ENCODE data around the gene ZC3H7A. TPM values are rescaled to one million over a fixed set of nuclear protein-coding genes. Genes with fewer than 3 reads are reported as not detected.
A peak's percentile ranks its signal among the peaks of the same experiment; 100 is the strongest.

ZC3H7A gene
- total and polyA plus RNA-seq, 2 of the 4 experiments (the other 2 are of a cell fraction): 22.2 to 53.9 TPM

- H3K4me1 ChIP-seq (ENCODE audit: control insufficient read depth, insufficient read depth, low read length): peaks cover 19% of the 10 kb centered on the region
- DNase-seq (no peak), ATAC-seq (ENCODE audit: low read depth) (no peak)
- H3K36me3 ChIP-seq (ENCODE audit: control insufficient read depth, insufficient read depth, low read length): peaks cover 3% of the 10 kb centered on the region
- no peak overlapping the region for H4K91ac ChIP-seq (ENCODE audit: insufficient read depth, low read depth, low read length)
- TF ChIP-seq, protein P1, sequence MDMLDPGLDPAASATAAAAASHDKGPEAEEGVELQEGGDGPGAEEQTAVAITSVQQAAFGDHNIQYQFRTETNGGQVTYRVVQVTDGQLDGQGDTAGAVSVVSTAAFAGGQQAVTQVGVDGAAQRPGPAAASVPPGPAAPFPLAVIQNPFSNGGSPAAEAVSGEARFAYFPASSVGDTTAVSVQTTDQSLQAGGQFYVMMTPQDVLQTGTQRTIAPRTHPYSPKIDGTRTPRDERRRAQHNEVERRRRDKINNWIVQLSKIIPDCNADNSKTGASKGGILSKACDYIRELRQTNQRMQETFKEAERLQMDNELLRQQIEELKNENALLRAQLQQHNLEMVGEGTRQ (IDR thresholded peaks at IDR 0.05; ENCODE audit: low read depth, low read length): no peak
- TF ChIP-seq FOS (IDR thresholded peaks at IDR 0.05; ENCODE audit: low read depth, low read length): no peak
- TF ChIP-seq SMC3 (IDR thresholded peaks at IDR 0.05; ENCODE audit: low read depth, low read length): no peak
- TF ChIP-seq MXI1 (IDR thresholded peaks at IDR 0.05; ENCODE audit: borderline replicate concordance, low read depth, low read length): no peak
- TF ChIP-seq RFX5 (IDR thresholded peaks at IDR 0.05; ENCODE audit: low read depth, low read length): no peak
- no peak for TF ChIP-seq CHD1 (IDR thresholded peaks at IDR 0.05; ENCODE audit: low read depth, low read length)
- no peak for TF ChIP-seq BHLHE40 (IDR thresholded peaks at IDR 0.05; ENCODE audit: low read depth, low read length)
- TF ChIP-seq RCOR1 (IDR thresholded peaks at IDR 0.05; ENCODE audit: insufficient replicate concordance, low read length): no peak
- TF ChIP-seq RAD21 (IDR thresholded peaks at IDR 0.05; ENCODE audit: low read length): no peak
- H3K14ac ChIP-seq (replicated peaks; ENCODE audit: low read depth, low read length): peak overlapping the region; percentile 72; the same call in 1 of the 2 replicates
- H2BK20ac ChIP-seq (ENCODE audit: low read depth, low read length): no peak overlapping the region
- peak overlapping the region in 1 of 2 experiments; percentile 3; a peak in 1 of 4 replicates for H4K8ac ChIP-seq (ENCODE audit: low read depth in 2 of 2, low read length in 2 of 2)
- intact Hi-C loops (cut with micrococcal nuclease) (no loop called here), in situ Hi-C loops (cut with MboI; ENCODE audit: low sequenced_read_pairs) (loop anchor here (25.0 kb wide), 1 partner anchor 837 kb away; no protein-coding TSS in a partner anchor), dilution Hi-C loops (cut with HindIII; ENCODE audit: low sequenced_read_pairs, unreplicated experiment) (no loop called here)
- no TSS peak for BruUV-seq (replicated peaks)
- no peak overlapping the region for H3K4me3 ChIP-seq (ENCODE audit: insufficient read depth, low read depth, low read length)
- H2AK5ac ChIP-seq (ENCODE audit: low read depth, low read length): 0 out of 2 replicates have a peak overlapping the region, but pooled peaks have one; percentile 13
- H3K79me1 ChIP-seq (ENCODE audit: low read depth in 1 of 2, low read length in 2 of 2): peaks cover 20 to 65% of the 10 kb centered on the region in 2 experiments
- H3K9me3 ChIP-seq (ENCODE audit: control insufficient read depth, insufficient read depth, low read length): no peaks in the 10 kb centered on the region
- no peak overlapping the region for H2AK9ac ChIP-seq (replicated peaks; ENCODE audit: low read depth, low read length, poor library complexity)
- H3K4me2 ChIP-seq (ENCODE audit: low read depth, low read length): no peak overlapping the region
- no peak overlapping the region for H3K18ac ChIP-seq (ENCODE audit: low read depth, low read length)
- no peak overlapping the region for H3K56ac ChIP-seq (ENCODE audit: extremely low read depth, insufficient read depth, low read length)
- no peak overlapping the region for H2AFZ ChIP-seq (replicated peaks; ENCODE audit: low read length, poor library complexity)
- no peak overlapping the region for H3K9ac ChIP-seq (ENCODE audit: low read depth, low read length)
- peaks cover 24% of the 10 kb centered on the region for H3K9me1 ChIP-seq (ENCODE audit: insufficient read depth, low read length)
- no peaks in the 10 kb centered on the region for H3K27me3 ChIP-seq (ENCODE audit: control insufficient read depth, insufficient read depth, low read length)
- CTCF ChIA-PET: interaction anchor here (0.6 kb wide), 1 partner anchor 404 kb away, joined by 3 read pairs; no protein-coding TSS in a partner anchor
- H3K27ac ChIP-seq (ENCODE audit: insufficient read depth, low read length): no peak overlapping the region
- H2BK120ac ChIP-seq (ENCODE audit: low read depth, low read length): no peak overlapping the region
- H4K20me1 ChIP-seq (ENCODE audit: insufficient read depth, low read length): peaks cover 19% of the 10 kb centered on the region
- WGBS, 2 experiments (ENCODE audit: extremely low coverage in 2 of 2, insufficient read length in 1 of 2): 92% methylated on average over 5 of the region's 14 CpGs; no CpG with 5 or more reads in 1 of the 2 experiments
- H3K4ac ChIP-seq (ENCODE audit: low read depth, low read length): 0 out of 2 replicates have a peak overlapping the region, but pooled peaks have one; percentile 33
- no peak overlapping the region for H2BK15ac ChIP-seq (ENCODE audit: low read depth, low read length)
- H4K5ac ChIP-seq (ENCODE audit: low read depth, low read length): no peak overlapping the region
- peak overlapping the region; percentile 64 for H3K23ac ChIP-seq (ENCODE audit: low read depth, low read length)
- H2BK5ac ChIP-seq (ENCODE audit: low read depth, low read length, poor library complexity, severe bottlenecking): no peak overlapping the region
- POLR2A ChIA-PET (ENCODE audit: unreplicated experiment): no interaction called here
Measured at GRCh38 chr16:11799509-11800381, 2.7 kb upstream of the ZC3H7A start.

Data from IMR-90 (cell line).